Measurements from ENCODE around the gene MKKS. TPM values are rescaled to one million over a fixed set of nuclear protein-coding genes. Genes with fewer than 3 reads are reported as not detected.

The MKKS gene
- total and polyA plus RNA-seq, 9 of the 15 experiments (the other 6 are each of a cell fraction or from before 2014, with no cell fraction given), result 6.8 to 26.8 (median 12.0) TPM

- no peak for TF ChIP-seq ZNF407 (IDR thresholded peaks at IDR 0.05; ENCODE audit: low read depth)
- TF ChIP-seq HNRNPL (IDR thresholded peaks at IDR 0.05; ENCODE audit: low read depth, low read length), result no peak
- no peak for TF ChIP-seq THRA (IDR thresholded peaks at IDR 0.05)
- 0 out of 2 replicates have a peak, but pooled peaks have one; percentile 16 for TF ChIP-seq MEF2A (IDR thresholded peaks at IDR 0.05; ENCODE audit: control insufficient read depth, low read depth, low read length)
- TF ChIP-seq ILK (tag; IDR thresholded peaks at IDR 0.05; ENCODE audit: borderline replicate concordance, low read depth), result no peak
- TF ChIP-seq ZSCAN32 (CRISPR knock-in tag; IDR thresholded peaks at IDR 0.05), result no peak
- TF ChIP-seq RBFOX2 (IDR thresholded peaks at IDR 0.05; ENCODE audit: low read depth, low read length), result peak; percentile 67
- TF ChIP-seq HMGXB4 (CRISPR knock-in tag; IDR thresholded peaks at IDR 0.05), result no peak
- no peak for TF ChIP-seq CEBPZ (IDR thresholded peaks at IDR 0.05; ENCODE audit: borderline replicate concordance, low read depth, low read length)
- no peak for TF ChIP-seq NCOA1 (IDR thresholded peaks at IDR 0.05; ENCODE audit: low read depth)
Observed at GRCh38 chr20:10434832-10435812, 1.1 kb upstream of the MKKS start, which contains the start of gene SLX4IP (continued).
